IPS-20b (cell line): ENCODE data around the gene FAM170B.

Experiments used
- H3K27ac ChIP-seq: one replicate; pipeline ENCODE4 v1.5.1; 2013; ENCODE audit warnings: low read length
- H3K27me3 ChIP-seq: 2 replicates; pipeline ENCODE4 v1.6.1; 2013; ENCODE audit warnings: mild to moderate bottlenecking, low read length, inconsistent platforms; ENCODE audit not compliant: insufficient read depth
- H3K36me3 ChIP-seq: 2 replicates; pipeline ENCODE4 v1.6.1; 2013; ENCODE audit warnings: low read depth, mild to moderate bottlenecking, inconsistent platforms, low read length, moderate library complexity; ENCODE audit not compliant: insufficient read depth
- H3K4me1 ChIP-seq: 2 replicates; pipeline ENCODE4 v1.6.1; 2013; ENCODE audit warnings: mild to moderate bottlenecking, control low read depth, inconsistent platforms, low read length, moderate library complexity; ENCODE audit not compliant: insufficient read depth
- H3K4me3 ChIP-seq: 2 replicates; pipeline ENCODE4 v1.5.1; 2013; ENCODE audit warnings: mild to moderate bottlenecking, low read length, inconsistent platforms
- H3K9ac ChIP-seq: 2 replicates; pipeline ENCODE4 v1.6.1; 2013; ENCODE audit warnings: low read depth, mild to moderate bottlenecking, inconsistent platforms, low read length, moderate library complexity
- H3K9me3 ChIP-seq: 2 replicates; pipeline ENCODE4 v1.6.1; 2013; ENCODE audit warnings: mild to moderate bottlenecking, low read depth, low read length, inconsistent platforms; ENCODE audit not compliant: insufficient read depth

FAM170B gene

DNA sequence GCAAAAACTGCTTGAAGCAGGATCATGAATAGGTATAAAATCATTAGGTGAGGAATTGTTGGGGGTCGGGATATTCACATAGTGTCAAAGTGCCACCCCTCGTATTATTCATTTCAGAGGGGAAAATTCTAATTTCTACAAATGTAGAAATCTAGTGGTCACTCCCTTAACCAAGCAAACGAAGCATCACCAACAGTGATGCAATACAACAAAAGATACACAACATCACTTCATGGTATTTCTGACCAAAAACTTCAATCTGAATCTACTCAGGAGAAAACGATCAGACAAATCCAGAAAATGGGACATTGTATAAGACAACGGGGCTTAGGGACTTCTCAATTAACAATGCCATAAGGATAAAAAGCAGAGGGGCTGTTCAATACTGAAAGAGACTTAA is 26.3 kb upstream of the FAM170B start:
- Histone ChIP-seq H3K4me3 (no peak overlapping the region), H3K9me3 (no peaks in the 10 kb centered on the region), H3K4me1 (peaks cover 5% of the 10 kb centered on the region; the same call in 1 of the 2 replicates), H3K27ac (no peak overlapping the region), H3K27me3 (no peaks in the 10 kb centered on the region), H3K9ac (no peak overlapping the region), H3K36me3 (no peaks in the 10 kb centered on the region)

- Histone ChIP-seq H3K4me1 (peaks cover 5% of the 10 kb centered on the region; the same call in 1 of the 2 replicates), H3K9ac (no peak overlapping the region), H3K36me3 (no peaks in the 10 kb centered on the region), H3K27ac (no peak overlapping the region), H3K27me3 (no peaks in the 10 kb centered on the region), H3K9me3 (no peaks in the 10 kb centered on the region), H3K4me3 (no peak overlapping the region)
Measured at GRCh38 chr10:49158915-49159314, 25.1 kb upstream of the FAM170B start.

DNA sequence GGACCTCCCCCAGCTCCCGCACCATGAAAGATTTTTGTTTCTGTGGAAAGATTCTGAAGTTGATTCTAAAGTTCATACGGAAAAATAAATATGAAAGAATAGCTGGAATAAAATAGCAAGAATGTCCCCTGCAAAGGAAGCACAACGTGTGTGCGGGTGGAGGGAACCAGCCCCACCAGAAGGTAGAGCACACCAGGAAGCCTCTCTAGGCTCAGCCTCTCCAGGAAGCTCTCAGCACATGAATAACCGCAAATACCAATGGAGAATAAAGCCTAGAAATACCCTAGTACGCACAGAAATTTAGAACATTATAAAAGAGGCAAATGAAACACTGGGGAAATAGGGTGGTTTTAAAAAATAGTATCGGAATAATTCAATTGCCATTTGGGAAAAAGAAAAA is 24.6 kb upstream of the FAM170B start:
- no peaks in the 10 kb centered on the region for H3K36me3 ChIP-seq
- H3K27me3 ChIP-seq: no peaks in the 10 kb centered on the region
- H3K27ac ChIP-seq: no peak overlapping the region
- no peak overlapping the region for H3K9ac ChIP-seq
- no peaks in the 10 kb centered on the region for H3K9me3 ChIP-seq
- H3K4me3 ChIP-seq: peak overlapping the region; percentile 48; the same call in 1 of the 2 replicates
- peaks cover 5% of the 10 kb centered on the region; the same call in 1 of the 2 replicates for H3K4me1 ChIP-seq

- Histone ChIP-seq H3K4me3 (no peak overlapping the region), H3K27ac (no peak overlapping the region), H3K9me3 (no peaks in the 10 kb centered on the region), H3K9ac (no peak overlapping the region), H3K36me3 (no peaks in the 10 kb centered on the region), H3K4me1 (peaks cover 5% of the 10 kb centered on the region; the same call in 1 of the 2 replicates), H3K27me3 (no peaks in the 10 kb centered on the region)
Measured at GRCh38 chr10:49157229-49157628, 23.4 kb upstream of the FAM170B start.

DNA sequence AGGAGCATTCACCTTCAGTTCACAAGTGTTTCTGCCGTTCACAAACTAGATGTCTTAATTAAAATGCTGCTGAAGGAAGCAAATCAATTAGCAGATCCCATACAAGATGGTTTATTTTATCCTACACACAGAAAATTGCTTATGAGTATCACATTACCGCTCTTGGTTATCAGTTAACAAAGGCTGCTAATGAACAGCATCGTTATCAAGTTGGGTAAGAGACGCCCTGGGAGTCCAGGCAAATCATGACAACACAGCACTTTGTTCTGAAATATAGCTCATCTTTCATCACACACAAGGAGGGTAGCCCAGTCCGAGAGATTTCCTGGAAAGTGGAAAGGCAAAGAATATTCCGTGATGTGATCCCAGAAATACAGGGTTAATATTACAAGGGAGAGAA is 20.8 kb upstream of the FAM170B start:
- no peak overlapping the region for H3K9ac ChIP-seq
- no peak overlapping the region for H3K27ac ChIP-seq
- H3K4me3 ChIP-seq: no peak overlapping the region
- peaks cover 5% of the 10 kb centered on the region; the same call in 1 of the 2 replicates for H3K4me1 ChIP-seq
- H3K36me3 ChIP-seq: no peaks in the 10 kb centered on the region
- no peaks in the 10 kb centered on the region for H3K27me3 ChIP-seq
- no peaks in the 10 kb centered on the region for H3K9me3 ChIP-seq

- H3K27ac ChIP-seq: no peak overlapping the region
- no peaks in the 10 kb centered on the region for H3K36me3 ChIP-seq
- H3K4me3 ChIP-seq: no peak overlapping the region
- H3K4me1 ChIP-seq: peaks cover 5% of the 10 kb centered on the region; the same call in 1 of the 2 replicates
- no peak overlapping the region for H3K9ac ChIP-seq
- no peaks in the 10 kb centered on the region for H3K9me3 ChIP-seq
- H3K27me3 ChIP-seq: no peaks in the 10 kb centered on the region
Measured at GRCh38 chr10:49153971-49154370, 20.1 kb upstream of the FAM170B start.

GRCh38 chr10:49153115-49153514 is 19.3 kb upstream of the FAM170B start:
- no peaks in the 10 kb centered on the region for H3K27me3 ChIP-seq
- peaks cover 5% of the 10 kb centered on the region; the same call in 1 of the 2 replicates for H3K4me1 ChIP-seq
- no peak overlapping the region for H3K4me3 ChIP-seq
- H3K9ac ChIP-seq: no peak overlapping the region
- H3K27ac ChIP-seq: no peak overlapping the region
- no peaks in the 10 kb centered on the region for H3K36me3 ChIP-seq
- H3K9me3 ChIP-seq: no peaks in the 10 kb centered on the region

GRCh38 chr10:49152663-49153062 is 18.8 kb upstream of the FAM170B start:
- Histone ChIP-seq H3K27me3 (no peaks in the 10 kb centered on the region), H3K4me1 (peaks cover 2% of the 10 kb centered on the region; the same call in 1 of the 2 replicates), H3K9me3 (no peaks in the 10 kb centered on the region), H3K27ac (no peak overlapping the region), H3K9ac (no peak overlapping the region), H3K36me3 (no peaks in the 10 kb centered on the region), H3K4me3 (no peak overlapping the region)

- no peak overlapping the region for H3K9ac ChIP-seq
- no peak overlapping the region for H3K4me3 ChIP-seq
- no peaks in the 10 kb centered on the region for H3K27me3 ChIP-seq
- no peak overlapping the region for H3K27ac ChIP-seq
- H3K9me3 ChIP-seq: 0 out of 2 replicates have a peak, but pooled peaks cover 3% of the 10 kb centered on the region
- no peaks in the 10 kb centered on the region for H3K36me3 ChIP-seq
- H3K4me1 ChIP-seq: no peaks in the 10 kb centered on the region
Measured at GRCh38 chr10:49152037-49152436, 18.2 kb upstream of the FAM170B start.

- no peak overlapping the region for H3K27ac ChIP-seq
- H3K4me1 ChIP-seq: no peaks in the 10 kb centered on the region
- H3K9me3 ChIP-seq: 0 out of 2 replicates have a peak, but pooled peaks cover 3% of the 10 kb centered on the region
- no peaks in the 10 kb centered on the region for H3K27me3 ChIP-seq
- H3K36me3 ChIP-seq: no peaks in the 10 kb centered on the region
- H3K4me3 ChIP-seq: no peak overlapping the region
- no peak overlapping the region for H3K9ac ChIP-seq
Measured at GRCh38 chr10:49151481-49151880, 17.7 kb upstream of the FAM170B start.

DNA sequence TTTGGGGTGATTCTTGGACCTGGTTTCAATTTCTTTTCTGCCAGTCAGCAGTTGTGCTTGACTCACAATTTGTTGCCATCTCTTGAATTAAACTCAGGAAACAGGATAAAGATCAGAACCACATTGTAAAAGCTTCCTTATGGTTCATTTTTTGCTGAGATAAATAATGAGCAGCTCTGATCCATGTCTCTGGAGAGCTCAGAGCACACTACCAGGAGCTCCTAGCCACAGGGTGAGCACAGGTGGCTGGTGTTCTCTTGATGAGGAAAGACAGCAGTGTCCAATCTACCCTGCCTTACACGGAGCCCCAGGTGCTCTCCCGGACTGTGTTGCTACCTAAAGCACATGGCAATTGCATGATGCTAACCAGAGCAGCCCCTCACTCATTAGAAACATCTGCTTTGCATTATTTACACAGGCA is 17.2 kb upstream of the FAM170B start:
- no peaks in the 10 kb centered on the region for H3K4me1 ChIP-seq
- no peak overlapping the region for H3K27ac ChIP-seq
- H3K9me3 ChIP-seq: 0 out of 2 replicates have a peak, but pooled peaks cover 3% of the 10 kb centered on the region
- H3K4me3 ChIP-seq: no peak overlapping the region
- H3K36me3 ChIP-seq: no peaks in the 10 kb centered on the region
- no peak overlapping the region for H3K9ac ChIP-seq
- H3K27me3 ChIP-seq: no peaks in the 10 kb centered on the region

- Histone ChIP-seq H3K27ac (no peak overlapping the region), H3K9ac (no peak overlapping the region), H3K4me1 (no peaks in the 10 kb centered on the region), H3K36me3 (no peaks in the 10 kb centered on the region), H3K4me3 (no peak overlapping the region), H3K27me3 (no peaks in the 10 kb centered on the region), H3K9me3 (0 out of 2 replicates have a peak, but pooled peaks cover 3% of the 10 kb centered on the region)
Measured at GRCh38 chr10:49150426-49150825, 16.6 kb upstream of the FAM170B start.
